WTC11 (cell line): ENCODE measurements around the gene LSR. TPM values are rescaled to one million over a fixed set of nuclear protein-coding genes. Genes with fewer than 3 reads are reported as not detected.

Experiments
- ATAC-seq: fragments of 200-7000 bp; cut with Tn5 transposase; 2 replicates; pipeline ENCODE4 v1.10.0; 2021; ENCODE audit warnings: mild to moderate bottlenecking, moderate library complexity
- CTCF ChIA-PET: fragments of 300-600 bp; sonication (Branson Sonifier 250); formaldehyde crosslinking; loops from one replicate; lab custom pipeline; 2021; ENCODE audit warnings: antibody characterized with exemption; lab: Charles Lee
- POLR2A ChIA-PET: fragments of 350-600 bp; sonication (Branson Sonifier 250); formaldehyde crosslinking; loops from one replicate; lab custom pipeline; 2021; ENCODE audit warnings: antibody characterized with exemption; lab: Charles Lee
- DNase-seq: peaks from one replicate; pipeline ENCODE4 v3.0.0; 2021; ENCODE audit warnings: low spot score
- H3K27ac Mint-ChIP-seq: 2 replicates; pipeline ENCODE4 v1.8.0; 2021; ENCODE audit warnings: mixed read lengths
- H3K27me3 Mint-ChIP-seq: 2 replicates; pipeline ENCODE4 v1.8.0; 2021; ENCODE audit warnings: low read depth, mild to moderate bottlenecking, moderate library complexity, mixed read lengths
- H3K36me3 Mint-ChIP-seq: 2 replicates; pipeline ENCODE4 v1.8.0; 2021; ENCODE audit warnings: mixed read lengths
- H3K4me1 Mint-ChIP-seq: 2 replicates; pipeline ENCODE4 v1.8.0; 2022; ENCODE audit warnings: mixed read lengths
- H3K4me3 Mint-ChIP-seq: 2 replicates; pipeline ENCODE4 v1.8.0; 2021; ENCODE audit warnings: mild to moderate bottlenecking, moderate library complexity, mixed read lengths
- H3K9me3 Mint-ChIP-seq: 2 replicates; pipeline ENCODE4 v1.8.0; 2021; ENCODE audit warnings: mixed read lengths
- JAZF1 ChIP-seq: fragments of 250-450 bp; sonication (Bioruptor Pico); IDR thresholded peaks from 2 replicates; pipeline ENCODE4 v1.9.0; 2021; ENCODE audit warnings: moderate library complexity, mild to moderate bottlenecking, inconsistent platforms
- MYBL2 ChIP-seq: sonication (generic); formaldehyde crosslinking; IDR thresholded peaks from 2 replicates; pipeline ENCODE4 v1.8.1; 2023; ENCODE audit warnings: mild to moderate bottlenecking, moderate library complexity, missing genetic modification reagents
- NFE2L1 ChIP-seq: sonication (generic); formaldehyde crosslinking; IDR thresholded peaks from 2 replicates; pipeline ENCODE4 v1.8.1; 2023; ENCODE audit warnings: missing genetic modification reagents
- NFYB ChIP-seq: sonication (generic); formaldehyde crosslinking; conservative IDR thresholded peaks from 2 replicates; pipeline ENCODE4 v1.8.0; 2022; ENCODE audit warnings: low read depth, missing genetic modification reagents
- TEAD4 ChIP-seq: sonication (generic); formaldehyde crosslinking; IDR thresholded peaks from 2 replicates; pipeline ENCODE4 v1.8.0; 2022; ENCODE audit warnings: mild to moderate bottlenecking, missing genetic modification reagents
- ZNF219 ChIP-seq: sonication (generic); formaldehyde crosslinking; IDR thresholded peaks from 2 replicates; pipeline ENCODE4 v1.8.0; 2023; ENCODE audit warnings: missing genetic modification reagents, mild to moderate bottlenecking, borderline replicate concordance
- ZNF263 ChIP-seq: sonication (generic); formaldehyde crosslinking; IDR thresholded peaks from 2 replicates; pipeline ENCODE4 v1.8.1; 2022; ENCODE audit warnings: low read depth, mild to moderate bottlenecking, moderate library complexity, missing genetic modification reagents
- total RNA-seq: library from RNA; stranded (reverse); gene quantifications from 3 replicates; pipeline ENCODE4 v1.2.3, GENCODE V29; 2021
- TF ChIP-seq, protein P1 (sequence below): sonication (generic); formaldehyde crosslinking; IDR thresholded peaks from 2 replicates; pipeline ENCODE4 v1.8.0; 2022; ENCODE audit warnings: mild to moderate bottlenecking, missing genetic modification reagents
- TF ChIP-seq, protein P2 (sequence below): fragments of 250-450 bp; sonication (Bioruptor Pico); IDR thresholded peaks from 2 replicates; pipeline ENCODE4 v1.9.0; 2021; ENCODE audit warnings: mild to moderate bottlenecking
- TF ChIP-seq, protein P3 (sequence below): sonication (generic); formaldehyde crosslinking; IDR thresholded peaks from 2 replicates; pipeline ENCODE4 v1.8.0; 2022; ENCODE audit warnings: mild to moderate bottlenecking, missing genetic modification reagents
- TF ChIP-seq, protein P4 (sequence below): sonication (generic); formaldehyde crosslinking; IDR thresholded peaks from 2 replicates; pipeline ENCODE4 v1.8.1; 2022; ENCODE audit warnings: low read depth, mild to moderate bottlenecking, moderate library complexity, missing genetic modification reagents, borderline replicate concordance
- TF ChIP-seq, protein P5 (sequence below): sonication (generic); formaldehyde crosslinking; IDR thresholded peaks from 2 replicates; pipeline ENCODE4 v1.8.0; 2023; ENCODE audit warnings: mild to moderate bottlenecking, missing genetic modification reagents
- TF ChIP-seq, protein P6 (sequence below): fragments of 250-450 bp; sonication (Bioruptor Pico); IDR thresholded peaks from 2 replicates; pipeline ENCODE4 v1.9.0; 2021; ENCODE audit warnings: mild to moderate bottlenecking
- TF ChIP-seq, protein P7 (sequence below): sonication (generic); formaldehyde crosslinking; IDR thresholded peaks from 2 replicates; pipeline ENCODE4 v1.8.1; 2023; ENCODE audit warnings: mild to moderate bottlenecking, missing genetic modification reagents, borderline replicate concordance
- TF ChIP-seq, protein P8 (sequence below): sonication (generic); formaldehyde crosslinking; IDR thresholded peaks from 2 replicates; pipeline ENCODE4 v1.8.1; 2023; ENCODE audit warnings: mild to moderate bottlenecking, moderate library complexity, missing genetic modification reagents

The LSR gene
- total RNA-seq, 1 experiment from 2014 or later: 130 TPM

DNA sequence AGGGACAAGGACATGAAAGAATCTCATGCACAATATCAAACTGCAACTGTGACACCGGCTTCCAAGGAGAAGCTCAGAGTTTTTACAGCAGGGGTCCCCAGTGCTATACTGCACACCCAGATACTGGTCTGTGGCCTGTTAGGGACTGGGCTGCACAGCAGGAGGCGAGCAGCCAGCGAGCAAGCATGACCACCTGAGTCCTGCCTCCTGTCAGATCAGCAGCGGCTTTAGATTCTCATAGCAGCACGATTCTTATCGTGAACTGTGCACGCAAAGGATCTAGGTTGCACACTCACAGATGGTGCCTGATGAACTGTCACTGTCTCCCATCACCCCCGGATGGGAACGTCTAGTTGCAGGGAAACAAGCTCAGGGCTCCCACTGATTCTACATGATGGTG lies 67.1 kb downstream of the LSR start:
- Mint-ChIP-seq H3K36me3 (no peaks in the 10 kb centered on the region), H3K9me3 (no peaks in the 10 kb centered on the region), H3K4me3 (no peak overlapping the region)
- ATAC-seq (no peak), DNase-seq (no peak)
- POLR2A ChIA-PET: no interaction called here
- TF ChIP-seq, protein P1, sequence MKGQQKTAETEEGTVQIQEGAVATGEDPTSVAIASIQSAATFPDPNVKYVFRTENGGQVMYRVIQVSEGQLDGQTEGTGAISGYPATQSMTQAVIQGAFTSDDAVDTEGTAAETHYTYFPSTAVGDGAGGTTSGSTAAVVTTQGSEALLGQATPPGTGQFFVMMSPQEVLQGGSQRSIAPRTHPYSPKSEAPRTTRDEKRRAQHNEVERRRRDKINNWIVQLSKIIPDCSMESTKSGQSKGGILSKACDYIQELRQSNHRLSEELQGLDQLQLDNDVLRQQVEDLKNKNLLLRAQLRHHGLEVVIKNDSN (CRISPR knock-in tag): no peak
- TF ChIP-seq ZNF219 (no peak), NFE2L1 (CRISPR knock-in tag) (no peak), TEAD4 (CRISPR knock-in tag) (no peak), ZNF263 (CRISPR knock-in tag) (no peak), MYBL2 (CRISPR knock-in tag) (no peak), NFYB (CRISPR knock-in tag) (no peak)
- TF ChIP-seq, protein P2, sequence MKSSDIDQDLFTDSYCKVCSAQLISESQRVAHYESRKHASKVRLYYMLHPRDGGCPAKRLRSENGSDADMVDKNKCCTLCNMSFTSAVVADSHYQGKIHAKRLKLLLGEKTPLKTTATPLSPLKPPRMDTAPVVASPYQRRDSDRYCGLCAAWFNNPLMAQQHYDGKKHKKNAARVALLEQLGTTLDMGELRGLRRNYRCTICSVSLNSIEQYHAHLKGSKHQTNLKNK (CRISPR knock-in tag): no peak
- TF ChIP-seq, protein P3, sequence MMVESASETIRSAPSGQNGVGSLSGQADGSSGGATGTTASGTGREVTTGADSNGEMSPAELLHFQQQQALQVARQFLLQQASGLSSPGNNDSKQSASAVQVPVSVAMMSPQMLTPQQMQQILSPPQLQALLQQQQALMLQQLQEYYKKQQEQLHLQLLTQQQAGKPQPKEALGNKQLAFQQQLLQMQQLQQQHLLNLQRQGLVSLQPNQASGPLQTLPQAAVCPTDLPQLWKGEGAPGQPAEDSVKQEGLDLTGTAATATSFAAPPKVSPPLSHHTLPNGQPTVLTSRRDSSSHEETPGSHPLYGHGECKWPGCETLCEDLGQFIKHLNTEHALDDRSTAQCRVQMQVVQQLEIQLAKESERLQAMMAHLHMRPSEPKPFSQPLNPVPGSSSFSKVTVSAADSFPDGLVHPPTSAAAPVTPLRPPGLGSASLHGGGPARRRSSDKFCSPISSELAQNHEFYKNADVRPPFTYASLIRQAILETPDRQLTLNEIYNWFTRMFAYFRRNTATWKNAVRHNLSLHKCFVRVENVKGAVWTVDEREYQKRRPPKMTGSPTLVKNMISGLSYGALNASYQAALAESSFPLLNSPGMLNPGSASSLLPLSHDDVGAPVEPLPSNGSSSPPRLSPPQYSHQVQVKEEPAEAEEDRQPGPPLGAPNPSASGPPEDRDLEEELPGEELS (CRISPR knock-in tag): no peak
- TF ChIP-seq, protein P4, sequence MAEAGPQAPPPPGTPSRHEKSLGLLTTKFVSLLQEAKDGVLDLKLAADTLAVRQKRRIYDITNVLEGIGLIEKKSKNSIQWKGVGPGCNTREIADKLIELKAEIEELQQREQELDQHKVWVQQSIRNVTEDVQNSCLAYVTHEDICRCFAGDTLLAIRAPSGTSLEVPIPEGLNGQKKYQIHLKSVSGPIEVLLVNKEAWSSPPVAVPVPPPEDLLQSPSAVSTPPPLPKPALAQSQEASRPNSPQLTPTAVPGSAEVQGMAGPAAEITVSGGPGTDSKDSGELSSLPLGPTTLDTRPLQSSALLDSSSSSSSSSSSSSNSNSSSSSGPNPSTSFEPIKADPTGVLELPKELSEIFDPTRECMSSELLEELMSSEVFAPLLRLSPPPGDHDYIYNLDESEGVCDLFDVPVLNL (CRISPR knock-in tag): no peak
- TF ChIP-seq, all 79 proteins: peak for 0
- no peak overlapping the region for H3K27ac Mint-ChIP-seq
- no peaks in the 10 kb centered on the region; the same call in 1 of the 2 replicates for H3K27me3 Mint-ChIP-seq
- no peaks in the 10 kb centered on the region for H3K4me1 Mint-ChIP-seq
- CTCF ChIA-PET: interaction anchor here (0.6 to 1.0 kb wide), 3 partner anchors 9 to 37 kb away, joined by 3 read pairs; no protein-coding TSS in a partner anchor

DNA sequence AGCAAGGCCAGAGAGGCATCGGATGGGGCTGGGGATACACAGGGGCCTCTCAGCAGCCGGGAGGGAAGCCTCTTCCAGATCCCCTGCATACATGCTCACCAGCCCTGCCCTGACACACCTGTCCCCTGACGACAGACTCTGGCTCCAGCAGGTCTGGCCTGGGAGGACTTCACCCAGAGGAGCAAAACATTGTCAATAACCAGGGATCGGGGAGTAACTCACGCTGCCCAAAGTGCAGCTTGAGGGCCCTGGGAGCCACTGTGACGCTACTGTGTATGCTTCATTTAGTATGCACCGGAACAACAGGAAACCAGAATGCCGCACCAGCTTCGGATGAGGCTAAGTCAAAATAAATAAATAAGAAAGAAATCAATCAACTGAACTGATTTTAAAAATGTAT lies 67.8 kb downstream of the LSR start:
- Mint-ChIP-seq H3K4me3 (no peak overlapping the region), H3K27me3 (peaks cover 1% of the 10 kb centered on the region), H3K9me3 (peaks cover 2% of the 10 kb centered on the region; the same call in 1 of the 2 replicates), H3K27ac (no peak overlapping the region), H3K36me3 (no peaks in the 10 kb centered on the region), H3K4me1 (no peaks in the 10 kb centered on the region)
- DNase-seq (no peak), ATAC-seq (no peak)
- ChIA-PET POLR2A (no interaction called here), CTCF (no interaction called here)
- TF ChIP-seq, protein P5, sequence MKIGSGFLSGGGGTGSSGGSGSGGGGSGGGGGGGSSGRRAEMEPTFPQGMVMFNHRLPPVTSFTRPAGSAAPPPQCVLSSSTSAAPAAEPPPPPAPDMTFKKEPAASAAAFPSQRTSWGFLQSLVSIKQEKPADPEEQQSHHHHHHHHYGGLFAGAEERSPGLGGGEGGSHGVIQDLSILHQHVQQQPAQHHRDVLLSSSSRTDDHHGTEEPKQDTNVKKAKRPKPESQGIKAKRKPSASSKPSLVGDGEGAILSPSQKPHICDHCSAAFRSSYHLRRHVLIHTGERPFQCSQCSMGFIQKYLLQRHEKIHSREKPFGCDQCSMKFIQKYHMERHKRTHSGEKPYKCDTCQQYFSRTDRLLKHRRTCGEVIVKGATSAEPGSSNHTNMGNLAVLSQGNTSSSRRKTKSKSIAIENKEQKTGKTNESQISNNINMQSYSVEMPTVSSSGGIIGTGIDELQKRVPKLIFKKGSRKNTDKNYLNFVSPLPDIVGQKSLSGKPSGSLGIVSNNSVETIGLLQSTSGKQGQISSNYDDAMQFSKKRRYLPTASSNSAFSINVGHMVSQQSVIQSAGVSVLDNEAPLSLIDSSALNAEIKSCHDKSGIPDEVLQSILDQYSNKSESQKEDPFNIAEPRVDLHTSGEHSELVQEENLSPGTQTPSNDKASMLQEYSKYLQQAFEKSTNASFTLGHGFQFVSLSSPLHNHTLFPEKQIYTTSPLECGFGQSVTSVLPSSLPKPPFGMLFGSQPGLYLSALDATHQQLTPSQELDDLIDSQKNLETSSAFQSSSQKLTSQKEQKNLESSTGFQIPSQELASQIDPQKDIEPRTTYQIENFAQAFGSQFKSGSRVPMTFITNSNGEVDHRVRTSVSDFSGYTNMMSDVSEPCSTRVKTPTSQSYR: no peak
- TF ChIP-seq, protein P6, sequence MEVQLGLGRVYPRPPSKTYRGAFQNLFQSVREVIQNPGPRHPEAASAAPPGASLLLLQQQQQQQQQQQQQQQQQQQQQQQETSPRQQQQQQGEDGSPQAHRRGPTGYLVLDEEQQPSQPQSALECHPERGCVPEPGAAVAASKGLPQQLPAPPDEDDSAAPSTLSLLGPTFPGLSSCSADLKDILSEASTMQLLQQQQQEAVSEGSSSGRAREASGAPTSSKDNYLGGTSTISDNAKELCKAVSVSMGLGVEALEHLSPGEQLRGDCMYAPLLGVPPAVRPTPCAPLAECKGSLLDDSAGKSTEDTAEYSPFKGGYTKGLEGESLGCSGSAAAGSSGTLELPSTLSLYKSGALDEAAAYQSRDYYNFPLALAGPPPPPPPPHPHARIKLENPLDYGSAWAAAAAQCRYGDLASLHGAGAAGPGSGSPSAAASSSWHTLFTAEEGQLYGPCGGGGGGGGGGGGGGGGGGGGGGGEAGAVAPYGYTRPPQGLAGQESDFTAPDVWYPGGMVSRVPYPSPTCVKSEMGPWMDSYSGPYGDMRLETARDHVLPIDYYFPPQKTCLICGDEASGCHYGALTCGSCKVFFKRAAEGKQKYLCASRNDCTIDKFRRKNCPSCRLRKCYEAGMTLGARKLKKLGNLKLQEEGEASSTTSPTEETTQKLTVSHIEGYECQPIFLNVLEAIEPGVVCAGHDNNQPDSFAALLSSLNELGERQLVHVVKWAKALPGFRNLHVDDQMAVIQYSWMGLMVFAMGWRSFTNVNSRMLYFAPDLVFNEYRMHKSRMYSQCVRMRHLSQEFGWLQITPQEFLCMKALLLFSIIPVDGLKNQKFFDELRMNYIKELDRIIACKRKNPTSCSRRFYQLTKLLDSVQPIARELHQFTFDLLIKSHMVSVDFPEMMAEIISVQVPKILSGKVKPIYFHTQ (CRISPR knock-in tag): no peak
- TF ChIP-seq MYBL2 (CRISPR knock-in tag) (no peak), JAZF1 (no peak)
- TF ChIP-seq, protein P7, sequence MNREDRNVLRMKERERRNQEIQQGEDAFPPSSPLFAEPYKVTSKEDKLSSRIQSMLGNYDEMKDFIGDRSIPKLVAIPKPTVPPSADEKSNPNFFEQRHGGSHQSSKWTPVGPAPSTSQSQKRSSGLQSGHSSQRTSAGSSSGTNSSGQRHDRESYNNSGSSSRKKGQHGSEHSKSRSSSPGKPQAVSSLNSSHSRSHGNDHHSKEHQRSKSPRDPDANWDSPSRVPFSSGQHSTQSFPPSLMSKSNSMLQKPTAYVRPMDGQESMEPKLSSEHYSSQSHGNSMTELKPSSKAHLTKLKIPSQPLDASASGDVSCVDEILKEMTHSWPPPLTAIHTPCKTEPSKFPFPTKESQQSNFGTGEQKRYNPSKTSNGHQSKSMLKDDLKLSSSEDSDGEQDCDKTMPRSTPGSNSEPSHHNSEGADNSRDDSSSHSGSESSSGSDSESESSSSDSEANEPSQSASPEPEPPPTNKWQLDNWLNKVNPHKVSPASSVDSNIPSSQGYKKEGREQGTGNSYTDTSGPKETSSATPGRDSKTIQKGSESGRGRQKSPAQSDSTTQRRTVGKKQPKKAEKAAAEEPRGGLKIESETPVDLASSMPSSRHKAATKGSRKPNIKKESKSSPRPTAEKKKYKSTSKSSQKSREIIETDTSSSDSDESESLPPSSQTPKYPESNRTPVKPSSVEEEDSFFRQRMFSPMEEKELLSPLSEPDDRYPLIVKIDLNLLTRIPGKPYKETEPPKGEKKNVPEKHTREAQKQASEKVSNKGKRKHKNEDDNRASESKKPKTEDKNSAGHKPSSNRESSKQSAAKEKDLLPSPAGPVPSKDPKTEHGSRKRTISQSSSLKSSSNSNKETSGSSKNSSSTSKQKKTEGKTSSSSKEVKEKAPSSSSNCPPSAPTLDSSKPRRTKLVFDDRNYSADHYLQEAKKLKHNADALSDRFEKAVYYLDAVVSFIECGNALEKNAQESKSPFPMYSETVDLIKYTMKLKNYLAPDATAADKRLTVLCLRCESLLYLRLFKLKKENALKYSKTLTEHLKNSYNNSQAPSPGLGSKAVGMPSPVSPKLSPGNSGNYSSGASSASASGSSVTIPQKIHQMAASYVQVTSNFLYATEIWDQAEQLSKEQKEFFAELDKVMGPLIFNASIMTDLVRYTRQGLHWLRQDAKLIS (CRISPR knock-in tag): no peak
- TF ChIP-seq, protein P8, sequence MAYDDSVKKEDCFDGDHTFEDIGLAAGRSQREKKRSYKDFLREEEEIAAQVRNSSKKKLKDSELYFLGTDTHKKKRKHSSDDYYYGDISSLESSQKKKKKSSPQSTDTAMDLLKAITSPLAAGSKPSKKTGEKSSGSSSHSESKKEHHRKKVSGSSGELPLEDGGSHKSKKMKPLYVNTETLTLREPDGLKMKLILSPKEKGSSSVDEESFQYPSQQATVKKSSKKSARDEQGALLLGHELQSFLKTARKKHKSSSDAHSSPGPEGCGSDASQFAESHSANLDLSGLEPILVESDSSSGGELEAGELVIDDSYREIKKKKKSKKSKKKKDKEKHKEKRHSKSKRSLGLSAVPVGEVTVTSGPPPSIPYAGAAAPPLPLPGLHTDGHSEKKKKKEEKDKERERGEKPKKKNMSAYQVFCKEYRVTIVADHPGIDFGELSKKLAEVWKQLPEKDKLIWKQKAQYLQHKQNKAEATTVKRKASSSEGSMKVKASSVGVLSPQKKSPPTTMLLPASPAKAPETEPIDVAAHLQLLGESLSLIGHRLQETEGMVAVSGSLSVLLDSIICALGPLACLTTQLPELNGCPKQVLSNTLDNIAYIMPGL: no peak
